GM19455 (cell line): Measurements from ENCODE around the gene STAM.

ENCODE experiments used
- ATAC-seq: cut with Tn5 transposase; IDR thresholded peaks from one replicate; pipeline ENCODE4 v1.9.1; 2021; ENCODE audit not compliant: unreplicated experiment

The STAM gene

DNA sequence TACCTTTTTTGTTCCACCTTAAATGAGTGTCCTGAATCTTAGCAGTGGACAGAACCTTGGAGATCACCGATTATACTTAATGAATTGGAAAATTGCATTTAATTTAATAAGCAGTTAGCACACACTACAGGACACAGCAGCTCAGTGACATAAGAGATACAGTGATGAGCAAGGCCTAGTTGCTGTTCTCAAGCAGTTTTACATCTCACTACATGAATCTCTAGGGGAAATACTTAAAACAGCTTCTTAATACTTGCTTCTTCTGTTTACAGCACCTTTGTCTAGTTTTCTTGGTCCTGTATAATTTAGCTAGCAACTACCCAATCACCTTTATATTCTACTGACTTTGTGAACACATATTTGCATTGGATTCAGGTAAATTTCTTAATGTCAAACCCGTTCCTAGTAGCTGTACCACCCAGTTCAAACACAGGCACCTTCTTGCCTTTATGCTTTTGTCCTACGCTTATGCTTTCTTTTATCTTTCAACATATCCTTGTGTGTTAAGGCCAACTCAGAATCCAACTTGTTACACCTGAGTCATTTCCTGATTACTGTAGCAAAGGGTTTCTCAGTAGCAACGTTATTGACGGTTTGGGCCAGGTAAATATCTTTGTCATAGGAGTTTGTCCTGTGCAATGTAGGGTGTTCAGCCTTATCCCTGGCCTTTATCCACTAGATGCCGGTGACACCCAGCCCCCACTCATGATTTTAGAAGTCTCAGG is 1.8 kb downstream of the STAM start:
- ATAC-seq = no peak

DNA sequence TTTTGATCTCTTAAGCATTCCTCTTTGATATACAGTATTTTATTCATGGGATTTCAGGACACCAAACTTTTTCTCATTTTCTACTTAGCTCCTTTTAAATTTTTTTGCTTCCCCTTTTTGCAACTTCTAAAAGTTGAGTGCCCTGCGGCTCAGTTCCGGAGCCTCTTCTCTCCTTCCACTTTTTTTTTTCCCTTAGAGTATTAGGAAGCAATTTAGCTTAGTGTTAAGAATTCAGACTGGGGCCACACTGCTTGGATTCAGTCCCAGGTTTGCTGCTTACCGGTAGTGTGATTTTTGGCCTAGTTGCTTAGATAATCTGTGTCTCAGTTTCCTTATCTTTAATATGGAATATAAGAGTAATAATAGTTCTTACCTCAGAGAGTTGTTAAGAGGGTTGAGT is 3.4 kb downstream of the STAM start:
- no peak for ATAC-seq

DNA sequence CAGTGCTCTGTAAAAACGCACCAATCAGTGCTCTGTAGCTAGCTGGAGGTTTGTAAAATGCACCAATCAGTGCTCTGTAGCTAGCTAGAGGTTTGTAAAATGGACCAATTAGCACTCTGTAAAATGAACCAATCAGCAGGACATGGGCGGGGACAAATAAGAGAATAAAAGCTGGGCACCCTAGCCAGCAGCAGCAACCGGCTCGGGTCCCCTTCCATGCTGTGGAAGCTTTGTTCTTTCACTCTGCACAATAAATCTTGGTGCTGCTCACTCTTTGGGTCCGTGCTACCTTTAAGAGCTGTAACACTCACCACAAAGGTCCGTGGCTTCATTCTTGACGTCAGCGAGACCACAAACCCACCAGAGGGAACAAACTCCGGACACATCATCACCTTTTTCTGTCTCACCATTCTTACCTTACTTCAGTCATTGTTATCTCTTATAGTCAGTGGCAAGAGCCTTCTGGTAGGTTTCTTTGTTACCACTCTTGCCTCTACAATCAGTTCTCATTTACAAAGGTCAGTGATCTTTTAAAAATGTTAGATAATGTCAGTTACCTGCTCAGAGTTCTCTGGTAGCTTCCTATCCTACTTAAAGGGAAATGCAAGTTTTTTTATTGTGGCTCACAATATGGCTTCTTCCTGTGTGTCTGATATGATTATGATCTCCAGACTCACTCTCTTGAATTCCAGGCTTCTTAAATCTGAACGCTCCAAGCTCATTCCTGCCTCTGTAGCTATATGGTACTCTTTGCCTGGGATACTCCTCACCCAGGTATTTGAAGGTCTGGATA is 4.5 kb downstream of the STAM start:
- no peak for ATAC-seq

DNA sequence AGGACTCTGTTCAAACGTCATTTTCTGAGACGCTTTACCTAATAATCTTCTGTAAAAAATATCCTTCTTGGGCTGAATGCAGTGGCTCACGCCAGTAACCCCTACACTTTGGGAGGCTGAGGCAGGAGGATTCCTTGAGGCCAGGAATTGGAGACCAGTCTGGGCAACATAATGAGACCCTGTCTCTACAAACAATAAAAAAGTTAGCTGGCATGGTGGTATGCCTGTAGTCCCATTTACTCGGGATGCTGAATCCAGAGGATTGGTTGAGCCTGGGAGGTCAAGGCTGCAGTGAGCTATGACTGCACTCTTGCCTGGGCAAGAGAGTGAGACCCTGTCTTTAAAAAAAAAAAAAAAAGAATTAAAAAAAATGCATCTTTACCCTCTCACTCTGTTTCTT is 5.1 kb downstream of the STAM start:
- ATAC-seq = no peak

DNA sequence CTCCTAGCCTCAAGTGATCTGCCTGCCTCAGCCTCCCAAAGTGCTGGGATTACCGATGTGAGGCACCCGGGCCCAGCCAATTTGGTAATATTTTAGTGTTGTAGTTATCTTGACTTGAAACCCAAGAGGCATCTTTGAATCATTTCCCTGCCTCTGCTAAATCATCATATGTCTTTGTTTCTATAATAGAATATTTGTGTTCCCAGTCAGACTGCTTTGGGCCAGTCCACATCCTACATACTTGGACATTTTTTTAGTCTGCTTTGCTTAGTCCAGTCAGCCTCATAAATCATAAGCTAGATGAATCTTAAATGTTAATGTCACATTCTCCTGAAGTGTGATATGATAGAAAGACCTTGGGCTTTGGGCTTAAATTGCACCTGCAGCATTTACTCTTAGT is 5.9 kb downstream of the STAM start:
- ATAC-seq = no peak

- ATAC-seq = no peak
Observed at GRCh38 chr10:17650416-17650815, 6.5 kb downstream of the STAM start.

GRCh38 chr10:17651896-17652295 is 7.9 kb downstream of the STAM start:
- no peak for ATAC-seq

- ATAC-seq = no peak
Observed at GRCh38 chr10:17652585-17652984, 8.6 kb downstream of the STAM start.

DNA sequence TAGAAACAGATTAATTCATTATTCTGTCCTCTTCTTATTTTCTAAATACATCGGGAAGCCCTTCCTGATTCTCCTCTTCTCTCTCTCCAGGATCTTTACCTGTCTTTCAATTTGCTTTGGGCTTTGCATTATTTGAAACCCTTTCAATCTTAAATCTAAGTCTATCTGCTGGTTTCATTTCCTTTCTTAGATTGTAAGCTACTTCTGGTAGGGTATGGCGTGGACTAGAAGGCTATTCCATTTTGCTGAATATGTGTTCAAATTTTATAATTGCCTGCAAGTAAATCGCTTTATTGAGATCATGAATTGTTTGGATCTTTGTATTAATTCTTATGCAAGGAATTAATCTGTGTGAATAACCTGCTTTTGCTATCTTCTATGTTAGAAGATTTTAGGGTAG is 11.1 kb downstream of the STAM start:
- peak; percentile 21 for ATAC-seq

DNA sequence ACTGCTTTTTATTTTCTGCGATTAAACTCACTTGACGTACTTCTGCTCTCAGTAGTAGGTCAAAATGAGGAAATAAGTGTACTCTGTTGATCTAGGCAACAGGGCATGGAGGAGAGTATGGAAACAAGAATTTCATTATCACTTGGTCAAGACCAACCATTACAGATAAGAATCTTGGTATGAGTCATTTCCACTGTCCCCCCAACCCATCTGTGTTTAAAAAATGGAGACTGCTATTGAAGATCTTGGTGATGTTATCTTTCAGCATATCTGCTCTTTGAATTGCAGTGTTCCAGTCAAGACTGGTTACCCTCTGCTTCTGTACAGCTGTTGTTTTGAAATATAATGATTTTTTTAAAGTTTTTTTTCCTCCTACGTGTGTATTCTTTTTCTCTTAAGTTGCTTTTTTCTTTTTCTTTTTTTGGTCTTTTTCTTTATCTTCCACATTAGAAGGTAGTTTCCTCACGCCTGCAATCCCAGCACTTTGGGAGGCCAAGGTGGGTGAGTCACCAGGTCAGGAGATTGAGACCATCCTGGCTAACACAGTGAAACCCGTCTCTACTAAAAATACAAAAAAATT is 11.7 kb downstream of the STAM start:
- ATAC-seq = peak; percentile 93

GRCh38 chr10:17657103-17657500 is 13.2 kb downstream of the STAM start:
- no peak for ATAC-seq

DNA sequence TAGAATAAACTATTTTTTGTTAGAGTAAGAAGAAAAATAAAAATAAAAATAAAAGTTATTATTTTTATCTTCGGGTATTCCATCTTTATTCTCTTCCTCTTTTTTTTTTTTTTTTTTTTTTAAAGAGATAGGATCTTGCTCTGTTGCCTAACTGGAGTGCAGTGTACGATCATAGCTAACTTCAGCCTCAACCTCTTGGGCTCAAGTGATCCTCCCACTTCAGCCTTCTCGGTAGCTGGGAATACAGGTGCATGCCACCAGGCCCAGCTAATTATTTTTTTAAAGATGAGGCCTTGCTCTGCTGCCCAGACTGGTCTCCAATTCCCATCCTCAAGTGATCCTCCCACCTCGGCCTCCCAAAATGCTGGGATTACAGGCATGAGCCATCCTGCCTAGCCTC is 15.4 kb downstream of the STAM start:
- no peak for ATAC-seq

GRCh38 chr10:17660921-17661320 is 17.0 kb downstream of the STAM start:
- ATAC-seq = no peak

DNA sequence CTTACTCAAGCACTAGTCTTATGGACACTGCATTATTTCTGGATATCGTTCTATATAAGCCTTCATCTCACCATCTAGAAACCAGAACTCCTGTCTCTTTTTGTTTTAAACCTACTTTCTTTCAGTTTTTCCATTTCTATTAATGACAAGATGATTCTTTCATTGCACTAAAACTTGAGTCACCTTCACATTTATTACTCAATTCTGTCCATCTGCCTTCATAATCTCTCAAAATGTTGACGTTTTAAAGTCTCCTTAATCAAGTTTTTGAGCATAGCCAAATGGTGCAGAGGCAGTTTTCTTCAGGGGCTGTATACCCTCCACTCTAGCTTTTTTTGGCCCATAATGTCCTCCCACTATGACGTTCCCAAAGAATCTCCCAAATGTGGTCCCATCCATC is 17.6 kb downstream of the STAM start:
- no peak for ATAC-seq

GRCh38 chr10:17662193-17663138 is 18.5 kb downstream of the STAM start:
- no peak for ATAC-seq

DNA sequence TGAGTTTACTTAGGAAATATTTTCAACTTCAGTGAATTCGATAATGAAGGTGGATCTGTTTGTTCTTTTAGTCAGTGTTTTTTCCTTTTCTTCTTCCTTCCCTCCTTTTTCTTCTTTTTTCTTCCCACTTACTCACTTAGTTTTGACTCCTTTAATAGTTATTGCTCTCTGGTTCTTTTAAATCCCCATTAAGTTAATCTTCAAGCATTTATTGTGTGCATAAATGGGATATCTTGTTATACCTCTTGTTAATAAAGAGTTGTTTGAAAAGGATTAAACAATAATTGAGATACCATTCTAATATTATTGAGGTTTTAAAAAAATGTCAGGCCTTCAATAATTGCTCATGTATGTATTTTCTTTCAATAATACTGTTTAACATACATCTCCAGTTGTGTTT is 19.5 kb downstream of the STAM start:
- ATAC-seq = no peak

DNA sequence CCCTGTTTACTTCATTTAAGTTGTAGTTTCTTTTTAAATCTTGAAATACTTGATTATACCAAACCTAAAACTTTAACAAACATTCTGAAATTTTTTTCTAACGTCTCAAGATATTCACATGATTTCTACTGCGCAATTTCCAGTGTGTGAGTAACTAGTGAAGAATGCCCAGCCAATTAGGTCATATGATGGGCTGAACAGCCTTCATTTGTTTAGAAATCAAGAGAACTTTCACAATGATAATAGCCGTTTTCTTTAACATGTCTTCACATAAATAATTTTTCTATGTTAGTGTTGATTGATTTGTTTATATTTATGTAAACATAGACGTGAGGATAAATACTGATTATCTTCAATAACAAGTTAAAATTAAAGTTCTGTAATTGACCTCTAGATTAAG is 21.8 kb downstream of the STAM start:
- ATAC-seq = no peak

GRCh38 chr10:17668435-17669184 is 24.7 kb downstream of the STAM start:
- ATAC-seq = no peak

DNA sequence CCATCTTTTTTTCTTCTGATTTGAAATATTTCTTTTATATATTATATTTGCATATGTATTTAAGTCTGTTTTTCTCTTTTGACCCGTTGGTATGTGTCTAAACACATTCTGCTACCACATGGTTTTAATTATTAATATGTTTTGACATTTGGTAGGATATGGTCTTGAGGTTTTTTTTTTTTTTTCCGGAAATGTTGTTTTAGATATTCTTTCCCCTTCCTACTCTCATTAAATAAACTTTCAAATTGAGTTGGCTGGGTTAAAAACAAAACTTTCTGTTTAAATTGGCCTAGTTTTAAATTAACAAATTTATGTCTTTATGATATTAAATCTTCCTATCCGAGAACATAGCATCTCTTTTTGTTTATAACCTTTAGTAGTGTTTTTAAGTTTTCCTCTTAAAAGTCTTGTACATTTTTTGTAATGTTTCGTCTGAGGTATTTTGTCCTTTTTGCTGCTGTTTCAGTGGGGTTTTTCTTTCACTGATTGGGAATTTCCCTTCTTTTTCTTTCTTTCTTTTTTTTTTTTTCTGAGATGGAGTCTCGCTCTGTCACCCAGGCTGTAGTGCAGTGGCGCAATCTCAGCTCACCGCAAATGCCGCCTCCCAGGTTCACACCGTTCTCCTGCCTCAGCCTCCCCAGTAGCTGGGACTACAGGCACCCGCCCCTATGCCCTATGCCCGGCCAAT is 25.4 kb downstream of the STAM start:
- peak; percentile 54 for ATAC-seq

GRCh38 chr10:17671307-17671706 is 27.4 kb downstream of the STAM start:
- no peak for ATAC-seq
